HepG2 (cell line): ENCODE data around the gene RPL22L1. TPM values are rescaled to one million over a fixed set of nuclear protein-coding genes. Genes with fewer than 3 reads are reported as not detected.

Source experiments
- ARID5B ChIP-seq: IDR thresholded peaks from 2 replicates; pipeline ENCODE4 v1.4.0; 2020; ENCODE audit warnings: mild to moderate bottlenecking, missing genetic modification reagents
- CREM ChIP-seq, 2 experiments: sonication (generic) in 1 of 2; formaldehyde crosslinking in 1 of 2; IDR thresholded peaks; 2 replicates each; pipeline versions ENCODE4 v1.4.0 to v1.6.1; 2016 to 2020; ENCODE audit warnings: antibody characterized with exemption in 1 of 2, mild to moderate bottlenecking in 1 of 2, missing genetic modification reagents in 1 of 2
- DZIP1 ChIP-seq: sonication (generic); formaldehyde crosslinking; IDR thresholded peaks from 2 replicates; pipeline ENCODE4 v1.5.0; 2020; ENCODE audit warnings: mild to moderate bottlenecking, missing genetic modification reagents
- GATAD1 ChIP-seq: IDR thresholded peaks from 2 replicates; pipeline ENCODE4 v1.6.1; 2016; ENCODE audit warnings: missing genetic modification reagents, missing compliant biosample characterization
- KAT2B ChIP-seq: fragments of 150-350 bp; IDR thresholded peaks from 2 replicates; pipeline ENCODE4 v1.6.1; 2014; ENCODE audit warnings: low read depth, low read length, borderline replicate concordance
- PRDM4 ChIP-seq: sonication (generic); formaldehyde crosslinking; IDR thresholded peaks from 2 replicates; pipeline ENCODE4 v1.9.0; 2021; ENCODE audit warnings: missing genetic modification reagents, borderline replicate concordance
- PTBP1 ChIP-seq: fragments of 200-400 bp; formaldehyde crosslinking; IDR thresholded peaks from 2 replicates; pipeline ENCODE4 v1.6.1; 2018; ENCODE audit warnings: low read length, low read depth; ENCODE audit not compliant: poor library complexity, severe bottlenecking
- SATB2 ChIP-seq: sonication (generic); formaldehyde crosslinking; IDR thresholded peaks from 2 replicates; pipeline ENCODE4 v1.5.0; 2020; ENCODE audit warnings: missing genetic modification reagents
- STAT5B ChIP-seq: sonication (generic); formaldehyde crosslinking; IDR thresholded peaks from 2 replicates; pipeline ENCODE4 v1.4.0; 2020; ENCODE audit warnings: missing genetic modification reagents
- TBP ChIP-seq: sonication (generic); formaldehyde crosslinking; IDR thresholded peaks from 2 replicates; pipeline ENCODE4 v1.5.0; 2020; ENCODE audit warnings: missing genetic modification reagents
- ZBTB49 ChIP-seq: sonication (generic); formaldehyde crosslinking; IDR thresholded peaks from 2 replicates; pipeline ENCODE4 v1.4.0; 2020; ENCODE audit warnings: missing genetic modification reagents, borderline replicate concordance
- ZMAT5 ChIP-seq: sonication (generic); formaldehyde crosslinking; IDR thresholded peaks from 2 replicates; pipeline ENCODE4 v1.5.0; 2020; ENCODE audit warnings: mild to moderate bottlenecking, low read depth, missing genetic modification reagents, borderline replicate concordance
- ZNF138 ChIP-seq: sonication (generic); formaldehyde crosslinking; IDR thresholded peaks from 2 replicates; pipeline ENCODE4 v1.5.0; 2020; ENCODE audit warnings: mild to moderate bottlenecking, low read depth, missing genetic modification reagents
- ZNF263 ChIP-seq: sonication (generic); formaldehyde crosslinking; IDR thresholded peaks from 2 replicates; pipeline ENCODE4 v1.4.0; 2020; ENCODE audit warnings: missing genetic modification reagents
- ZNF432 ChIP-seq: sonication (generic); formaldehyde crosslinking; IDR thresholded peaks from 2 replicates; pipeline ENCODE4 v1.5.0; 2020; ENCODE audit warnings: missing genetic modification reagents, mild to moderate bottlenecking, borderline replicate concordance
- polyA plus RNA-seq, 8 experiments: library from polyadenylated mRNA; depleted of rRNA in 3 of 8; stranded (reverse) in 7 of 8; unstranded in 1 of 8; fragments of >200 nt; fragmentation: Illumina TruSeq in 4 of 8; extraction: Trizol in 4 of 8; gene quantifications; 2 replicates each; pipeline versions ENCODE4 v1.2.1 to v1.2.3, GENCODE V29; 2011 to 2016; ENCODE audit warnings: low read depth in 4 of 8, missing spikeins in 1 of 8, mixed read lengths in 1 of 8; ENCODE audit not compliant: insufficient read depth in 1 of 8
- total RNA-seq, 5 experiments: library from RNA; depleted of rRNA; stranded (reverse); fragments of >200 nt; fragmentation: Illumina TruSeq; extraction: Trizol; gene quantifications; 2 replicates each; pipeline ENCODE4 v1.2.3, GENCODE V29; 2016; ENCODE audit warnings: low read depth in 1 of 5

Gene RPL22L1
- total and polyA plus RNA-seq, 2 of the 13 experiments (the other 11 are each of a cell fraction or from before 2014, with no cell fraction given): 42.7 to 152 TPM

GRCh38 chr3:170869645-170870593 lies at the start of gene RPL22L1 (continued):
- no peak for TF ChIP-seq ZBTB49 (CRISPR knock-in tag)
- TF ChIP-seq ZNF263 (CRISPR knock-in tag): peak; percentile 36; the same call in 1 of the 2 replicates
- no peak for TF ChIP-seq SATB2
- no peak for TF ChIP-seq STAT5B
- TF ChIP-seq GATAD1 (CRISPR knock-in tag): peak; percentile 77
- peak; percentile 49; the same call in 1 of the 2 replicates for TF ChIP-seq ARID5B (CRISPR knock-in tag)
- no peak for TF ChIP-seq ZNF432
- TF ChIP-seq PTBP1: no peak
- peak; percentile 82 for TF ChIP-seq CREM (IDR thresholded peaks at IDR 0.05)
- TF ChIP-seq CREM (CRISPR knock-in tag; IDR thresholded peaks at IDR 0.05): no peak
- 0 out of 2 replicates have a peak, but pooled peaks have one; percentile 39 for TF ChIP-seq DZIP1 (CRISPR knock-in tag)
- no peak for TF ChIP-seq PRDM4 (CRISPR knock-in tag)
- TF ChIP-seq ZNF138 (CRISPR knock-in tag): no peak; the same call in 1 of the 2 replicates
- no peak for TF ChIP-seq KAT2B
- TF ChIP-seq TBP (CRISPR knock-in tag): no peak
- no peak for TF ChIP-seq ZMAT5
